Loucy (cell line): ENCODE data around the gene NRG3.

Source experiments
- H2AFZ ChIP-seq: fragments of 200-600 bp; sonication (generic); 2 replicates; pipeline ENCODE4 v1.6.0; 2016; ENCODE audit warnings: antibody characterized with exemption, mild to moderate bottlenecking, low read length, moderate library complexity
- H3F3A ChIP-seq: fragments of 200-600 bp; 2 replicates; pipeline ENCODE4 v1.6.0; 2016; ENCODE audit warnings: antibody characterized with exemption, low read depth, mild to moderate bottlenecking
- H3K27me3 ChIP-seq: fragments of 200-600 bp; sonication (generic); 2 replicates; pipeline ENCODE4 v1.6.1; 2014; ENCODE audit warnings: low read length, mild to moderate bottlenecking; ENCODE audit not compliant: insufficient read depth, poor library complexity, severe bottlenecking
- H3K36me3 ChIP-seq: fragments of 200-600 bp; sonication (generic); 2 replicates; pipeline ENCODE4 v1.6.1; 2016; ENCODE audit warnings: low read length; ENCODE audit not compliant: insufficient read depth
- H3K4me1 ChIP-seq: fragments of 200-600 bp; sonication (generic); 2 replicates; pipeline ENCODE4 v1.5.1; 2014; ENCODE audit warnings: low read length, mild to moderate bottlenecking; ENCODE audit not compliant: insufficient read depth, poor library complexity, severe bottlenecking
- H3K4me2 ChIP-seq: fragments of 200-600 bp; sonication (generic); 2 replicates; pipeline ENCODE4 v1.6.0; 2014; ENCODE audit warnings: antibody characterized with exemption, low read length, low read depth, mild to moderate bottlenecking; ENCODE audit not compliant: poor library complexity, severe bottlenecking
- H3K4me3 ChIP-seq: fragments of 200-600 bp; sonication (generic); 2 replicates; pipeline ENCODE4 v1.5.1; 2014; ENCODE audit warnings: low read length, mild to moderate bottlenecking, mixed read lengths; ENCODE audit not compliant: poor library complexity, severe bottlenecking
- H3K79me2 ChIP-seq: fragments of 200-600 bp; sonication (generic); 2 replicates; pipeline ENCODE4 v1.6.1; 2014; ENCODE audit warnings: low read length; ENCODE audit not compliant: insufficient read depth
- H3K9ac ChIP-seq: fragments of 200-600 bp; sonication (generic); 2 replicates; pipeline ENCODE4 v1.6.0; 2014; ENCODE audit warnings: mild to moderate bottlenecking, low read depth, low read length, moderate library complexity; ENCODE audit not compliant: poor library complexity, severe bottlenecking
- H3K9me2 ChIP-seq: fragments of 200-600 bp; sonication (generic); replicated peaks from 2 replicates; pipeline ENCODE4 v1.6.1; 2016; ENCODE audit warnings: low read depth, low read length, mixed read lengths
- H3K9me3 ChIP-seq: fragments of 200-600 bp; sonication (generic); 2 replicates; pipeline ENCODE4 v1.6.1; 2014; ENCODE audit warnings: mild to moderate bottlenecking, antibody characterized with exemption, low read length, low read depth; ENCODE audit not compliant: insufficient read depth
- H4K20me1 ChIP-seq: fragments of 200-600 bp; sonication (generic); 2 replicates; pipeline ENCODE4 v1.6.0; 2014; ENCODE audit warnings: antibody characterized with exemption, low read length, mild to moderate bottlenecking; ENCODE audit not compliant: insufficient read depth, poor library complexity, severe bottlenecking
- EZH2phosphoT487 ChIP-seq: fragments of 200-600 bp; IDR thresholded peaks from 2 replicates; pipeline ENCODE4 v1.6.1; 2018; ENCODE audit warnings: antibody characterized with exemption, mild to moderate bottlenecking, moderate library complexity, borderline replicate concordance
- TF ChIP-seq, protein P1 (sequence below): fragments of 200-600 bp; sonication (generic); conservative IDR thresholded peaks from 2 replicates; pipeline ENCODE4 v1.5.1; 2014; ENCODE audit warnings: mild to moderate bottlenecking, antibody characterized with exemption, low read length

NRG3 gene

DNA sequence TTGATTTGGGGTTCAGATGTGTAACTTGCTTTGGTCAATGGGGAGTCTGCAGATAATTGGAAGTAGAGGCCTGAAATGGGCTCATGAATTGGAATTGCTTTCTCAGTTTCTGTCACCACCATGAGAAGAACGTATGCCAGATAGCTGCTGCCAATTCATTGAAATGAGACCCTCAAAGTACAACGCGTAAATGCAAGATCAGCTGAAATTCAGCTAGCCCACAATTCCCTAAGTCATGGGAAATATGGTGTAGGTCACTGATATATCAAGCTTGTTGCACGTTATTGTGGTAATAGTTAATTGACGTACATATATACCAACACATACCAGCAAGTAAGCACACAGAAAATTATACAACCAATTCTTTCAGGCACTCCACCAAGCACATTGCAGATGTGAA lies 520.0 kb downstream of the NRG3 start:
- Histone ChIP-seq H3K27me3 (no peaks in the 10 kb centered on the region), H3K9me3 (no peaks in the 10 kb centered on the region), H3K4me1 (no peaks in the 10 kb centered on the region), H3K9me2 (no peaks in the 10 kb centered on the region), H2AFZ (no peak overlapping the region), H3K4me3 (no peak overlapping the region), H3K36me3 (no peaks in the 10 kb centered on the region), H3K79me2 (no peaks in the 10 kb centered on the region), H3K9ac (no peak overlapping the region), H3F3A (no peaks in the 10 kb centered on the region), H3K4me2 (no peak overlapping the region), H4K20me1 (no peaks in the 10 kb centered on the region)
- no peak for TF ChIP-seq EZH2phosphoT487
- TF ChIP-seq, protein P1, sequence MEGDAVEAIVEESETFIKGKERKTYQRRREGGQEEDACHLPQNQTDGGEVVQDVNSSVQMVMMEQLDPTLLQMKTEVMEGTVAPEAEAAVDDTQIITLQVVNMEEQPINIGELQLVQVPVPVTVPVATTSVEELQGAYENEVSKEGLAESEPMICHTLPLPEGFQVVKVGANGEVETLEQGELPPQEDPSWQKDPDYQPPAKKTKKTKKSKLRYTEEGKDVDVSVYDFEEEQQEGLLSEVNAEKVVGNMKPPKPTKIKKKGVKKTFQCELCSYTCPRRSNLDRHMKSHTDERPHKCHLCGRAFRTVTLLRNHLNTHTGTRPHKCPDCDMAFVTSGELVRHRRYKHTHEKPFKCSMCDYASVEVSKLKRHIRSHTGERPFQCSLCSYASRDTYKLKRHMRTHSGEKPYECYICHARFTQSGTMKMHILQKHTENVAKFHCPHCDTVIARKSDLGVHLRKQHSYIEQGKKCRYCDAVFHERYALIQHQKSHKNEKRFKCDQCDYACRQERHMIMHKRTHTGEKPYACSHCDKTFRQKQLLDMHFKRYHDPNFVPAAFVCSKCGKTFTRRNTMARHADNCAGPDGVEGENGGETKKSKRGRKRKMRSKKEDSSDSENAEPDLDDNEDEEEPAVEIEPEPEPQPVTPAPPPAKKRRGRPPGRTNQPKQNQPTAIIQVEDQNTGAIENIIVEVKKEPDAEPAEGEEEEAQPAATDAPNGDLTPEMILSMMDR = no peak

DNA sequence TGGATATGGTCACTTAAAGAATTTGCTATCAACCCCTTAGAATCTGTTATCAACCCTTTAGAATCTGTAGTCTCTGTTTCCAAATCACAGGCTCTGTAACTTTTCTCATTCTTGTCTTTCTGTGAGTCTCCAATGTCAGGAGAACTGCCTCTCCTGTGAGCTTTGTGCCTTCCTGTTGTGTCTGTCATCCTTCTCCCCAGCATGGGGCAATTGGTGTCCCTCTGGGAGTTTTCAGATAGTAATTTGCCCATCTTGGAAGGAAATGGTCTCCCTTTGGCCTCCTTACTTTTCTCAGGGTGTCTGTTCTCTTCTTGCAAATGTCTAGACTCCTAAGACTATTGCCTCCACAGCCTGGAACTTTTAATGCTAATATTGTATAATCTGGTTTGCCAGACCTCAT lies 521.9 kb downstream of the NRG3 start:
- no peaks in the 10 kb centered on the region for H3K36me3 ChIP-seq
- no peaks in the 10 kb centered on the region for H4K20me1 ChIP-seq
- H3K9ac ChIP-seq = no peak overlapping the region
- no peak for TF ChIP-seq EZH2phosphoT487
- TF ChIP-seq, protein P1 = no peak
- no peak overlapping the region for H3K4me2 ChIP-seq
- H3K4me3 ChIP-seq = no peak overlapping the region
- H3F3A ChIP-seq = no peaks in the 10 kb centered on the region
- no peaks in the 10 kb centered on the region for H3K27me3 ChIP-seq
- H3K79me2 ChIP-seq = no peaks in the 10 kb centered on the region
- H3K9me2 ChIP-seq = no peaks in the 10 kb centered on the region
- no peak overlapping the region for H2AFZ ChIP-seq
- H3K9me3 ChIP-seq = no peaks in the 10 kb centered on the region
- no peaks in the 10 kb centered on the region for H3K4me1 ChIP-seq

DNA sequence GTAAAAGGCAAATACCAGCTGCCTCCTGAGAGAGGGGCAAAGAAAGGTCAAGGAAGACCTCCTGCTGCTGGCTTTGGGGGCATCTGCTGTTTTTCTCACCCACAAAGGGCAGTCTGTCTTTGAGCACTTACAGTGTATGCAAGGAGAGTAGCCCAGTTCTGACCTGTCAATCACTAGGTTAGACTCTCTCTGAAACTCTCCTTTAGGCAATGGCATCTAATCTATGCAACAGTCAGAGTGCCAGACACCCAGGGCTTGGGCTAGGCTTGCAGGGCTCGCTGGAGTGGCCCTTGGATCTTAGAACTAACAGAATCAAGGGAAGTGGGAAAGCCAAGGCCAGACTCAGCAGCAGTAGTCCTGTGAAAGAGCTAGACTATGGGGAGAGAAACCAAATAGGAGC lies 522.9 kb downstream of the NRG3 start:
- Histone ChIP-seq H3K4me1 (no peaks in the 10 kb centered on the region), H3K9me3 (no peaks in the 10 kb centered on the region)
- no peak for TF ChIP-seq EZH2phosphoT487
- TF ChIP-seq, protein P1 = no peak

More for the DNA sequence above, 522.9 kb downstream of the NRG3 start:
- H3F3A ChIP-seq = no peaks in the 10 kb centered on the region
- H3K4me3 ChIP-seq = no peak overlapping the region
- no peaks in the 10 kb centered on the region for H3K27me3 ChIP-seq
- no peaks in the 10 kb centered on the region for H3K79me2 ChIP-seq
- H3K36me3 ChIP-seq = no peaks in the 10 kb centered on the region
- no peak overlapping the region for H3K9ac ChIP-seq
- no peak overlapping the region for H2AFZ ChIP-seq
- no peaks in the 10 kb centered on the region for H4K20me1 ChIP-seq
- H3K9me2 ChIP-seq = no peaks in the 10 kb centered on the region
- H3K4me2 ChIP-seq = no peak overlapping the region
